Measurements from ENCODE around the gene ADCY7. TPM values are rescaled to one million over a fixed set of nuclear protein-coding genes. Genes with fewer than 3 reads are reported as not detected.

The ADCY7 gene
- total RNA-seq, 4 donors from 2014 or later: 15.0 to 23.3 (median 16.9) TPM

GRCh38 chr16:50268352-50268751 is 2.0 kb downstream of the ADCY7 start:
- WGBS: 87% methylated on average over 5 of the region's 5 CpGs
- H3K9me3 ChIP-seq: no peaks in the 10 kb centered on the region
- TF ChIP-seq CTCF (IDR thresholded peaks at IDR 0.05) (no peak), EP300 (IDR thresholded peaks at IDR 0.05) (no peak), POLR2AphosphoS5 (IDR thresholded peaks at IDR 0.05) (no peak), POLR2A (IDR thresholded peaks at IDR 0.05) (no peak)
- no peak overlapping the region for H3K27ac ChIP-seq
- H3K27me3 ChIP-seq: no peaks in the 10 kb centered on the region
- DNase-seq (ENCODE audit: low spot score in 2 of 2): no peak
- peaks cover 21% of the 10 kb centered on the region for H3K4me1 ChIP-seq
- H3K4me3 ChIP-seq: no peak overlapping the region
- H3K36me3 ChIP-seq: no peaks in the 10 kb centered on the region

- Histone ChIP-seq H3K36me3 (no peaks in the 10 kb centered on the region), H3K27ac (no peak overlapping the region), H3K4me3 (no peak overlapping the region), H3K4me1 (peaks cover 25% of the 10 kb centered on the region), H3K27me3 (no peaks in the 10 kb centered on the region), H3K9me3 (no peaks in the 10 kb centered on the region)
- TF ChIP-seq EP300 (IDR thresholded peaks at IDR 0.05): no peak
- no peak for TF ChIP-seq CTCF (IDR thresholded peaks at IDR 0.05)
- no peak for TF ChIP-seq POLR2AphosphoS5 (IDR thresholded peaks at IDR 0.05)
- TF ChIP-seq POLR2A (IDR thresholded peaks at IDR 0.05): no peak
- peak in 1 of 2 donors; percentile 60 for DNase-seq (ENCODE audit: low spot score in 2 of 2)
- 85% methylated on average over 6 of the region's 13 CpGs for WGBS
Observed at GRCh38 chr16:50269061-50269705, 2.8 kb downstream of the ADCY7 start.

GRCh38 chr16:50269769-50270509 is 3.6 kb downstream of the ADCY7 start:
- H3K4me1 ChIP-seq: peaks cover 25% of the 10 kb centered on the region
- no peaks in the 10 kb centered on the region for H3K27me3 ChIP-seq

GRCh38 chr16:50270510-50271147 is 4.3 kb downstream of the ADCY7 start:
- Histone ChIP-seq H3K9me3 (no peaks in the 10 kb centered on the region), H3K27ac (no peak overlapping the region), H3K4me3 (no peak overlapping the region), H3K27me3 (no peaks in the 10 kb centered on the region), H3K4me1 (peaks cover 22% of the 10 kb centered on the region), H3K36me3 (no peaks in the 10 kb centered on the region)
- peak in 1 of 2 donors; percentile 60 for DNase-seq (ENCODE audit: low spot score in 2 of 2)
- 68% methylated on average over 5 of the region's 13 CpGs for WGBS
- TF ChIP-seq POLR2AphosphoS5 (IDR thresholded peaks at IDR 0.05) (no peak), EP300 (IDR thresholded peaks at IDR 0.05) (no peak), POLR2A (IDR thresholded peaks at IDR 0.05) (no peak), CTCF (IDR thresholded peaks at IDR 0.05) (no peak)

More at GRCh38 chr16:50269769-50270509, 3.6 kb downstream of the ADCY7 start:
- H3K36me3 ChIP-seq: no peaks in the 10 kb centered on the region
- 88% methylated on average over 12 of the region's 12 CpGs for WGBS
- TF ChIP-seq CTCF (IDR thresholded peaks at IDR 0.05) (no peak), POLR2A (IDR thresholded peaks at IDR 0.05) (no peak), EP300 (IDR thresholded peaks at IDR 0.05) (no peak), POLR2AphosphoS5 (IDR thresholded peaks at IDR 0.05) (no peak)
- DNase-seq (ENCODE audit: low spot score in 2 of 2): no peak
- no peak overlapping the region for H3K4me3 ChIP-seq
- no peak overlapping the region for H3K27ac ChIP-seq
- H3K9me3 ChIP-seq: no peaks in the 10 kb centered on the region
